ENCODE data around the gene VTI1A.

The VTI1A gene

DNA sequence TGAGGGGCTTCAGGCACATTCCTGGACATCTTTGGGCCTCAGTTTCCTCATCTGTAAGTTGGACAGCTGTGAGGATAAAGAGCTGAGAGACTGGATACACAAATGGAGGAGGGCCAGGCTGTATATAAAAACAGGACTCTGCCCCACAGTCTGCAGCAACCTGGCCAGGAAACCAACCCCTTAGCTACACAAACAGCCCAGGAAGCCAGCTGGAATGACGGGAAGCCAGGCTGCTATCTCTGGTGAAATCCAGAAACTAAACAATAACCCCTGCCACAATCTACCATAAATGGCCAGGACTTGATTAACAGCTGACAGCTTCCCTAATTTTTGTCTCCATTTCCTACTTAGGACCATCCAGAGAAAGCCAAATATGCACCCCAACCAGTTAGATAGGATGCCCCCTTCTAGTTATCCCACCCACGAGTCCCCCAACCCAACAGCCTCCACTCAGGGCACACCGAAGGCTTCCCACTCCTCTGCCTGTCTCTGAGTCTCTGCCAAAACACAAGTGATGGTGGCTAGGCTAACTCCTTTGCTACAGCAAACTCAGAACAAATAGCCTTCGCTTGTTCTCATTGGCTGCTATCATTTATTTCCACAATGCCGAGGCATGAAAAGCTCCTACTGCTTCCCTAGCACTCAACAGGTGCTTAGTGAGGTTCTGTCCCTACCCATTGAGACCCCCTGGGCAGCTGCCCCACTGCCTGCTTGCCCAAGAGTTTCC lies 393.1 kb downstream of the VTI1A start:
- no peak overlapping the region for H3K4me3 ChIP-seq (ENCODE audit: control insufficient read depth, low read depth, low read length)
- no peak for DNase-seq (ENCODE audit: low read depth)
- no peak for TF ChIP-seq CTCF (IDR thresholded peaks at IDR 0.05; ENCODE audit: control insufficient read depth, insufficient read depth, low read depth, low read length, missing control alignments)

DNA sequence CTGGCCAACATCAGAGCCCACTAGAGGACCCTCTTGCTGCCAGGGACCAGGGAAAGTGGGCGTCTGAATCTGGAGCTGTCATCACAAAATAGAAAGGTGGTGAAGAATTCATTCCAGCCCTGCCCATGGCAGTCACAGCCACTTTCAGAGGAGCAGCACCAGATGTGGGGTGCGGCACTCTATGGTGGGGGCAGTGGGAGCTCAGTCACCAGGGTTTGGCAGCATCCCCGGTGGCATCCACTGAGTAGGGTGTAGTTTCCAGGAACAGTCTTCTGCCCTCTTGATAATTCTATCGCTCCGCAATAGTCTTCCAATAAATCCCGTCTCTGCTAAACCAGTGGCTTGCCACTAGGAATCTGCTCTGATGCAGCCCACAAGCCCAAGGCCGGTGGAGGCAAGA lies 394.5 kb downstream of the VTI1A start:
- no peak for DNase-seq (ENCODE audit: low read depth)
- no peak overlapping the region for H3K4me3 ChIP-seq (ENCODE audit: control insufficient read depth, low read depth, low read length)
- TF ChIP-seq CTCF (IDR thresholded peaks at IDR 0.05; ENCODE audit: control insufficient read depth, insufficient read depth, low read depth, low read length, missing control alignments) = no peak

GRCh38 chr10:112842832-112843360 lies 395.9 kb downstream of the VTI1A start:
- no peak for DNase-seq (ENCODE audit: low read depth)
- no peak overlapping the region for H3K4me3 ChIP-seq (ENCODE audit: control insufficient read depth, low read depth, low read length)
- TF ChIP-seq CTCF (IDR thresholded peaks at IDR 0.05; ENCODE audit: control insufficient read depth, insufficient read depth, low read depth, low read length, missing control alignments) = no peak

DNA sequence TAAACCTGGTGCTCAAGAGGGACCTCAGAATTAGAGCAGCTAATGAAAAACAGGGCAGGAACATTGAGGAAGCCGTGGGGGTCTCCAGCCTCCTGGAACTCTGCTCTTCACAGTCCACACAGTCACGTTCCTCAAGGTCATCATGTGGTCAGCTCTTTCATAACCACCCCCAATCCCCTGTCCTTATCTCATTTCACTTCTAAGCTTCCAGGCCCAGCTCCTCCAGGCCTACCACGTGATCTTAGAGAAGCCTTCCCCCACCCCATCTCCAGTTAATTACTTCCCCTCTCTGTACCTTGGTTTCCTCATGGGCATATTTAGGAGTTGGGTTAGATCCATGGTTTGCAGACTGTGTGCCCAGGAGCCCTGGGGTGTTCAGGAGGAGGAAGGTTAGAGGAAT lies 396.6 kb downstream of the VTI1A start:
- no peak overlapping the region for H3K4me3 ChIP-seq (ENCODE audit: control insufficient read depth, low read depth, low read length)
- no peak for DNase-seq (ENCODE audit: low read depth)
- no peak for TF ChIP-seq CTCF (IDR thresholded peaks at IDR 0.05; ENCODE audit: control insufficient read depth, insufficient read depth, low read depth, low read length, missing control alignments)

GRCh38 chr10:112844681-112845544 lies 397.9 kb downstream of the VTI1A start:
- DNase-seq (ENCODE audit: low read depth) = no peak
- H3K4me3 ChIP-seq (ENCODE audit: control insufficient read depth, low read depth, low read length) = no peak overlapping the region
- TF ChIP-seq CTCF (IDR thresholded peaks at IDR 0.05; ENCODE audit: control insufficient read depth, insufficient read depth, low read depth, low read length, missing control alignments) = no peak

DNA sequence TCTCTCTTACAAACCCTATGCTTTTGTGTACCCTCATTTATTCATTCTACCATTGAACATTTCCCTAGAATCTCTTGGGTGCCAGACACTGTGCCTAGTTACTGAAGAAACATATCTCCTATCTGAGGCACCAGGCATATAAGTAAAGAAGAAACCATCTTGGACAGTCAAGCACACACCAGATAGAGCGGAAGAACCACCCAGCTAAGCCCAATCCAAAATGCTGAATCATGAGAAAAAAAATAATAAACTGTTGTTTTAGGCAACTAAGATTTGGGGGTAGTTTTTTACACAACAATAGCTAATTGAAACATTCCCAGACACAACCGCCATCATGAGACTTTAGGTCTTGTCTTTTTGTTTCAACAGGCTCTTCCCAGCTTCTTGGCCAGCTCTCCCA lies 400.8 kb downstream of the VTI1A start:
- TF ChIP-seq CTCF (IDR thresholded peaks at IDR 0.05; ENCODE audit: control insufficient read depth, insufficient read depth, low read depth, low read length, missing control alignments) = no peak
- no peak for DNase-seq (ENCODE audit: low read depth)
- H3K4me3 ChIP-seq (ENCODE audit: control insufficient read depth, low read depth, low read length) = no peak overlapping the region
